ENCODE data around the gene NUP62.
"Not testable (repeated sequence)": the region's sequence is repeated elsewhere in the genome, so short reads cannot be mapped to it uniquely, and the experiment has no call there.

NUP62 gene

GRCh38 chr19:49929121-49929610 lies at the start of gene NUP62, which contains the start of gene ATF5:
TSS of gene NUP62 (minus strand) at chr19:49929504. CDS start at chr19:49909807, 19,697 bp downstream.
TSS of gene ATF5 (plus strand) at chr19:49929205. CDS start at chr19:49930851, 1,646 bp downstream.
- Histone ChIP-seq H3K4me3 (ENCODE audit: low read depth in 1 of 5, low read length in 5 of 5) (peak within 1 kb of the TSS; percentile 78 to 94 (median 83)), H3K27ac (ENCODE audit: low read depth, low read length) (peak within 1 kb of the TSS; percentile 96), H3K36me3 (ENCODE audit: control insufficient read depth in 5 of 5, insufficient read depth in 5 of 5, low read length in 5 of 5) (peaks cover 0 to 26% (median 16%) of the 10 kb centered on the region in 5 donors), H3K9me3 (ENCODE audit: control insufficient read depth in 5 of 5, low read length in 5 of 5) (no peaks in the 10 kb centered on the region), H3K9ac (ENCODE audit: low read length in 5 of 5) (peak within 1 kb of the TSS; percentile 89 to 96 (median 93)), H3K27me3 (ENCODE audit: control insufficient read depth in 5 of 5, insufficient read depth in 4 of 5, low read length in 5 of 5) (no peaks in the 10 kb centered on the region), H3K4me1 (ENCODE audit: control insufficient read depth in 5 of 5, insufficient read depth in 5 of 5, low read length in 5 of 5) (peaks cover 2 to 51% (median 31%) of the 10 kb centered on the region in 5 donors)

DNA sequence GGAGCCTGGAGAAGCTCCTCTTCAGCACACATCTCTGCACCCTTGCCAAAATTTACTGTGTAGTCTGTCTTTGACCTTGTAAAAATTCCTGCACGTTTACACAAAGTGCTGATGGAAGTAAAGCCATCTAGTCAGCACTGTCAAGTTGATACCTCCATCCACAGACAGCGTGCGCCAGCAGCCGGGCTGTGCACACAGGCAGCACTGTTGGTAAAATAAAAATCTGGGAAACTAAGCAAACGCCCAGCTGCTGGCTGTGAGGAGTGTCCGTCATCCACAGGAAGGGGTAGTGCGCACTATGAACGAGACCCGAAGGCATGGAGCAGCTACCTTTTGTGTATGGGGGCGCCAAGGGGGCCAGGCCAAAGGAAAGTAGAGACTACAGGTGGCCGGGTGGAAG lies 49.0 kb upstream of the NUP62 start:
- Histone ChIP-seq H3K36me3 (ENCODE audit: control insufficient read depth in 5 of 5, insufficient read depth in 5 of 5, low read length in 5 of 5) (peaks cover 0 to 61% (median 56%) of the 10 kb centered on the region in 5 donors), H3K9me3 (ENCODE audit: control insufficient read depth in 5 of 5, low read length in 5 of 5) (no peaks in the 10 kb centered on the region), H3K4me3 (ENCODE audit: low read depth in 1 of 5, low read length in 5 of 5) (no peak overlapping the region), H3K9ac (ENCODE audit: low read length in 5 of 5) (no peak overlapping the region), H3K4me1 (ENCODE audit: control insufficient read depth in 5 of 5, insufficient read depth in 5 of 5, low read length in 5 of 5) (peaks cover 0 to 8% (median under 1%) of the 10 kb centered on the region in 5 donors), H3K27me3 (ENCODE audit: control insufficient read depth in 5 of 5, insufficient read depth in 4 of 5, low read length in 5 of 5) (no peaks in the 10 kb centered on the region), H3K27ac (ENCODE audit: low read depth, low read length) (no peak overlapping the region)

- H3K27ac ChIP-seq (ENCODE audit: low read depth, low read length), result no peak overlapping the region
- H3K9ac ChIP-seq (ENCODE audit: low read length in 5 of 5), result no peak overlapping the region
- H3K36me3 ChIP-seq (ENCODE audit: control insufficient read depth in 5 of 5, insufficient read depth in 5 of 5, low read length in 5 of 5), result peaks cover 0 to 62% (median 56%) of the 10 kb centered on the region in 5 donors
- H3K4me1 ChIP-seq (ENCODE audit: control insufficient read depth in 5 of 5, insufficient read depth in 5 of 5, low read length in 5 of 5), result peaks cover 0 to 12% (median 3%) of the 10 kb centered on the region in 5 donors
- H3K9me3 ChIP-seq (ENCODE audit: control insufficient read depth in 5 of 5, low read length in 5 of 5), result no peaks in the 10 kb centered on the region
- H3K27me3 ChIP-seq (ENCODE audit: control insufficient read depth in 5 of 5, insufficient read depth in 4 of 5, low read length in 5 of 5), result no peaks in the 10 kb centered on the region
- no peak overlapping the region for H3K4me3 ChIP-seq (ENCODE audit: low read depth in 1 of 5, low read length in 5 of 5)
These were observed 48.6 kb upstream of the NUP62 start for GRCh38 chr19:49977881-49978280.

DNA sequence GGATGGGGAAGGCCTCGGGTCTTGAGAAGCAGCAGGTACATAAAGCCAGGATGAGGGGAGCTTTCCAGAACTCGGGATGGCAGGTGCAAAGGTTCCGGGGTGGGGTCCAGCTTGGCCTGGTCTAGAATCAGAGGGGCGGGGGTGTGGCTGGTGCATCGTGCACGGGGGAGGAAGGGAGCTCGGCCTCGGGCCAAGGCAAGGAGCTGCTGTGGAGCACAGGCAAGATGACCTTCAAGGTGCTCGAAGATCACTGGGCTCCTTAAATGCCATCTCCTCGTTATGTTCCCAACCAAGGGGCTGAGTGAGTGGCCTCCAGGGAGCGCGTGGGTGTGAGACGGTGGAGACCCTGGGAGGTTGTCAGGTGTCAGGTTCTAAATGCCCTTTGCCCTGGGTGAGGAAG lies 47.8 kb upstream of the NUP62 start:
- Histone ChIP-seq H3K36me3 (ENCODE audit: control insufficient read depth in 5 of 5, insufficient read depth in 5 of 5, low read length in 5 of 5) (peaks cover 0 to 55% (median 52%) of the 10 kb centered on the region in 5 donors), H3K9me3 (ENCODE audit: control insufficient read depth in 5 of 5, low read length in 5 of 5) (no peaks in the 10 kb centered on the region), H3K27me3 (ENCODE audit: control insufficient read depth in 5 of 5, insufficient read depth in 4 of 5, low read length in 5 of 5) (no peaks in the 10 kb centered on the region), H3K4me3 (ENCODE audit: low read depth in 1 of 5, low read length in 5 of 5) (no peak overlapping the region), H3K4me1 (ENCODE audit: control insufficient read depth in 5 of 5, insufficient read depth in 5 of 5, low read length in 5 of 5) (peaks cover 0 to 17% (median 3%) of the 10 kb centered on the region in 5 donors), H3K9ac (ENCODE audit: low read length in 5 of 5) (no peak overlapping the region), H3K27ac (ENCODE audit: low read depth, low read length) (no peak overlapping the region)

DNA sequence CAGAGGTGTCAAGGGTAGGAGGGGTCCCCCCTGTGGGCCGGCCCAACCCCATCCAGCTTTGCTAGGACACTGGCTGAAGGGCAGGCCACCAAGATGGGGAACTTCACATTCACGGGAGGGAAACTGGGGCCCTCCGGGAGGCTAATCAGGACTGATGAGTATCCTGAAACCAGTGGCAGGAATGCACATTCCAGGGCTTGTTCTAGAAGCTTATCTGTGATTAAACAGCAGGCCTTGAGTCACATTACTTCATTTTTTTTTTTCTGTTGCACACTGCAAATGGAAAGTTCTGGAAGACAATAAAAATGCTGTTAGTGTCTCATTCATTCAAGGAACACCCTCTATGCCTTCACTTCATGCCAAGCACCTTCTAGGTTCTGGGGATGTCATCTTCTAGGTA lies 47.2 kb upstream of the NUP62 start:
- Histone ChIP-seq H3K27me3 (ENCODE audit: control insufficient read depth in 5 of 5, insufficient read depth in 4 of 5, low read length in 5 of 5) (no peaks in the 10 kb centered on the region), H3K36me3 (ENCODE audit: control insufficient read depth in 5 of 5, insufficient read depth in 5 of 5, low read length in 5 of 5) (peaks cover 0 to 49% (median 46%) of the 10 kb centered on the region in 5 donors), H3K4me1 (ENCODE audit: control insufficient read depth in 5 of 5, insufficient read depth in 5 of 5, low read length in 5 of 5) (peaks cover 0 to 17% (median 3%) of the 10 kb centered on the region in 5 donors), H3K27ac (ENCODE audit: low read depth, low read length) (no peak overlapping the region), H3K4me3 (ENCODE audit: low read depth in 1 of 5, low read length in 5 of 5) (no peak overlapping the region), H3K9ac (ENCODE audit: low read length in 5 of 5) (no peak overlapping the region), H3K9me3 (ENCODE audit: control insufficient read depth in 5 of 5, low read length in 5 of 5) (no peaks in the 10 kb centered on the region)

DNA sequence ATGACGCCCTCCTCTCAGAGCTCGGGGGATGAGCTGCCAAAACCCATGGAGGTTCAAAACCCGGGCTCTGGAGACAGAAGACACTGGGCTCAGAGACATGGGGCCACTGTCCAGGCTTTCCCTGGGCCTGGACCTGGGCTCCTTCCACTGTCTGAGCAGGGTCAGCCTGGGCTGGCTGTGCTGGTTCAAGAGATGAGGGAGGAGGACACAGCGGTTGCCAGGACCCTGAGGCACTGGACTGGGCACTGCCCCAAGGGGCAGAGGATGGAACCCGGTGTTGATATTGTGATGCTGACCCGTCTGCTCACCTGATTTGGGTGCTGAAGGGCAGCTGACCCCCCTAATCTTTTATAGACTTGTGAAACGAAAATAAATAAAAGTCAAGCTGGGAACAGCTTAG lies 45.7 kb upstream of the NUP62 start:
- no peak overlapping the region for H3K27ac ChIP-seq (ENCODE audit: low read depth, low read length)
- peaks cover 0 to 17% (median 3%) of the 10 kb centered on the region in 5 donors for H3K4me1 ChIP-seq (ENCODE audit: control insufficient read depth in 5 of 5, insufficient read depth in 5 of 5, low read length in 5 of 5)
- no peaks in the 10 kb centered on the region for H3K9me3 ChIP-seq (ENCODE audit: control insufficient read depth in 5 of 5, low read length in 5 of 5)
- no peak overlapping the region for H3K9ac ChIP-seq (ENCODE audit: low read length in 5 of 5)
- H3K36me3 ChIP-seq (ENCODE audit: control insufficient read depth in 5 of 5, insufficient read depth in 5 of 5, low read length in 5 of 5), result peaks cover 0 to 44% (median 38%) of the 10 kb centered on the region in 5 donors
- H3K27me3 ChIP-seq (ENCODE audit: control insufficient read depth in 5 of 5, insufficient read depth in 4 of 5, low read length in 5 of 5), result no peaks in the 10 kb centered on the region
- H3K4me3 ChIP-seq (ENCODE audit: low read depth in 1 of 5, low read length in 5 of 5), result no peak overlapping the region

- H3K36me3 ChIP-seq (ENCODE audit: control insufficient read depth in 5 of 5, insufficient read depth in 5 of 5, low read length in 5 of 5), result peaks cover 0 to 40% (median 34%) of the 10 kb centered on the region in 5 donors
- H3K27ac ChIP-seq (ENCODE audit: low read depth, low read length), result no peak overlapping the region
- no peak overlapping the region for H3K4me3 ChIP-seq (ENCODE audit: low read depth in 1 of 5, low read length in 5 of 5)
- no peak overlapping the region for H3K9ac ChIP-seq (ENCODE audit: low read length in 5 of 5)
- peaks cover 1 to 4% (median 3%) of the 10 kb centered on the region in 5 donors for H3K27me3 ChIP-seq (ENCODE audit: control insufficient read depth in 5 of 5, insufficient read depth in 4 of 5, low read length in 5 of 5)
- H3K9me3 ChIP-seq (ENCODE audit: control insufficient read depth in 5 of 5, low read length in 5 of 5), result no peaks in the 10 kb centered on the region
- H3K4me1 ChIP-seq (ENCODE audit: control insufficient read depth in 5 of 5, insufficient read depth in 5 of 5, low read length in 5 of 5), result peaks cover 1 to 21% (median 3%) of the 10 kb centered on the region in 5 donors
These were observed 44.7 kb upstream of the NUP62 start for GRCh38 chr19:49973987-49974386.

- Histone ChIP-seq H3K4me3 (ENCODE audit: low read depth in 1 of 5, low read length in 5 of 5) (no peak overlapping the region), H3K27ac (ENCODE audit: low read depth, low read length) (no peak overlapping the region), H3K9ac (ENCODE audit: low read length in 5 of 5) (no peak overlapping the region), H3K4me1 (ENCODE audit: control insufficient read depth in 5 of 5, insufficient read depth in 5 of 5, low read length in 5 of 5) (peaks cover 2 to 24% (median 3%) of the 10 kb centered on the region in 5 donors), H3K9me3 (ENCODE audit: control insufficient read depth in 5 of 5, low read length in 5 of 5) (no peaks in the 10 kb centered on the region), H3K36me3 (ENCODE audit: control insufficient read depth in 5 of 5, insufficient read depth in 5 of 5, low read length in 5 of 5) (peaks cover 0 to 29% (median 23%) of the 10 kb centered on the region in 5 donors), H3K27me3 (ENCODE audit: control insufficient read depth in 5 of 5, insufficient read depth in 4 of 5, low read length in 5 of 5) (peaks cover 5 to 9% (median 9%) of the 10 kb centered on the region in 5 donors)
These were observed 43.5 kb upstream of the NUP62 start for GRCh38 chr19:49972841-49973240.

- no peaks in the 10 kb centered on the region for H3K9me3 ChIP-seq (ENCODE audit: control insufficient read depth in 5 of 5, low read length in 5 of 5)
- peaks cover 0 to 22% (median 16%) of the 10 kb centered on the region in 5 donors for H3K36me3 ChIP-seq (ENCODE audit: control insufficient read depth in 5 of 5, insufficient read depth in 5 of 5, low read length in 5 of 5)
- no peak overlapping the region for H3K9ac ChIP-seq (ENCODE audit: low read length in 5 of 5)
- peaks cover 5 to 11% (median 9%) of the 10 kb centered on the region in 5 donors for H3K27me3 ChIP-seq (ENCODE audit: control insufficient read depth in 5 of 5, insufficient read depth in 4 of 5, low read length in 5 of 5)
- peaks cover 2 to 26% (median 5%) of the 10 kb centered on the region in 5 donors for H3K4me1 ChIP-seq (ENCODE audit: control insufficient read depth in 5 of 5, insufficient read depth in 5 of 5, low read length in 5 of 5)
- H3K27ac ChIP-seq (ENCODE audit: low read depth, low read length), result no peak overlapping the region
- H3K4me3 ChIP-seq (ENCODE audit: low read depth in 1 of 5, low read length in 5 of 5), result no peak overlapping the region
These were observed 42.7 kb upstream of the NUP62 start for GRCh38 chr19:49971991-49972411.

DNA sequence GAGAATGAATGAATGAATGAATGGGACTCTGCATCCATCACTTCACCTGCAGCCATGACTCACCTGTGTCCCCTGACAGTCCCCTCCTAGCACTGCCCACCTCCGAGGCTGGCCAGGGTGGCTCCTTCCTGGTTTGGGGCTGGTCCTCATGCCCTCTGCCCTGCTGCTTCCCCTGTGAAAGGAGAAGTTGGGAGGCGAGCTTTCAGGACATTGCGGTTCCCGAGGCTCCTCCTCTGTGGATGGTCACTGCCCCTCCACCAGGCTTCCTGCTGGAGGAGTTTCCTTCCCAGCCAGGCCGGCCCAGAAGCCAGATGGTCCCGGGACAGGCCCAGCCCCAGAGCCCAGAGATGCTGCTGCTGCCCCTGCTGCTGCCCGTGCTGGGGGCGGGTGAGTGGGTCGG lies 40.1 kb upstream of the NUP62 start:
- not testable (repeated sequence) for H3K9me3 ChIP-seq (ENCODE audit: control insufficient read depth in 5 of 5, low read length in 5 of 5); H3K9ac ChIP-seq (ENCODE audit: low read length in 5 of 5); H3K36me3 ChIP-seq (ENCODE audit: control insufficient read depth in 5 of 5, insufficient read depth in 5 of 5, low read length in 5 of 5); H3K27ac ChIP-seq (ENCODE audit: low read depth, low read length); H3K4me3 ChIP-seq (ENCODE audit: low read depth in 1 of 5, low read length in 5 of 5)
- Histone ChIP-seq H3K4me1 (ENCODE audit: control insufficient read depth in 5 of 5, insufficient read depth in 5 of 5, low read length in 5 of 5) (peaks cover 2 to 31% (median 6%) of the 10 kb centered on the region in 5 donors), H3K27me3 (ENCODE audit: control insufficient read depth in 5 of 5, insufficient read depth in 4 of 5, low read length in 5 of 5) (peaks cover 5 to 12% (median 9%) of the 10 kb centered on the region in 5 donors)

All from subcutaneous abdominal adipose tissue (tissue), 5 donors.